SK-N-SH (cell line): ENCODE measurements around the gene KCNMB3. TPM values are rescaled to one million over a fixed set of nuclear protein-coding genes. Genes with fewer than 3 reads are reported as not detected.

ENCODE experiments used
- CTCF ChIA-PET: fragments of 300-600, 350-600 bp; formaldehyde crosslinking; extraction: SDS; loops from one replicate; lab custom pipeline; 2021; lab: Yijun Ruan, JAX
- POLR2A ChIA-PET: fragments of 350-600 bp; sonication (Branson Sonifier 250); formaldehyde crosslinking; extraction: SDS; loops from one replicate; lab custom pipeline; 2020; ENCODE audit warnings: antibody characterized with exemption, inconsistent platforms; lab: Yijun Ruan, JAX
- DNase-seq: peaks from one replicate; pipeline ENCODE4 v3.0.0; 2012
- H2AFZ ChIP-seq: fragments of 200-600 bp; sonication (generic); 2 replicates; pipeline ENCODE4 v1.8.1; 2016; ENCODE audit warnings: antibody characterized with exemption, mild to moderate bottlenecking, low read depth
- H3F3A ChIP-seq: fragments of 200-600 bp; sonication (generic); replicated peaks from 2 replicates; pipeline ENCODE3; 2016; ENCODE audit warnings: antibody characterized with exemption, mild to moderate bottlenecking; ENCODE audit not compliant: insufficient read depth
- H3K27ac ChIP-seq, 2 experiments: fragments of 200-500 bp in 1 of 2; fragments of 200-600 bp in 1 of 2; sonication (Bioruptor generic) in 1 of 2; sonication (generic), shearing (Covaris generic) in 1 of 2; 2 replicates each; pipeline versions ENCODE4 v1.5.1 to v1.6.1; 2014 to 2016; ENCODE audit warnings: low read depth in 2 of 2, inconsistent platforms in 1 of 2, low read length in 1 of 2, mild to moderate bottlenecking in 1 of 2, mixed read lengths in 1 of 2
- H3K27me3 ChIP-seq: fragments of 200-600 bp; sonication (generic), shearing (Covaris generic); 2 replicates; pipeline ENCODE4 v1.6.1; 2016; ENCODE audit warnings: mixed run types; ENCODE audit not compliant: insufficient read depth
- H3K36me3 ChIP-seq, 2 experiments: fragments of 200-500 bp in 1 of 2; fragments of 200-600 bp in 1 of 2; sonication (Bioruptor generic) in 1 of 2; sonication (generic) in 1 of 2; replicated peaks in 1 of 2; 2 replicates each; pipeline versions ENCODE3 to v1.5.1; 2014 to 2016; ENCODE audit warnings: low read length in 1 of 2, mild to moderate bottlenecking in 1 of 2; ENCODE audit not compliant: insufficient read depth in 2 of 2, control insufficient read depth in 1 of 2
- H3K4me1 ChIP-seq, 2 experiments: fragments of 200-500 bp in 1 of 2; fragments of 200-600 bp in 1 of 2; sonication (Bioruptor generic) in 1 of 2; sonication (generic), shearing (Covaris generic) in 1 of 2; 2 replicates each; pipeline versions ENCODE4 v1.5.1 to v1.6.1; 2014 to 2016; ENCODE audit warnings: low read depth in 1 of 2, low read length in 1 of 2, mixed run types in 1 of 2; ENCODE audit not compliant: insufficient read depth in 2 of 2, control insufficient read depth in 1 of 2
- H3K4me2 ChIP-seq: fragments of 200-600 bp; sonication (generic), shearing (Covaris generic); 2 replicates; pipeline ENCODE4 v1.6.1; 2017; ENCODE audit warnings: mixed run types
- H3K4me3 ChIP-seq, 2 experiments: fragments of 200-500 bp in 1 of 2; fragments of 200-600 bp in 1 of 2; sonication (Bioruptor generic) in 1 of 2; sonication (generic), shearing (Covaris generic) in 1 of 2; 2 replicates each; pipeline versions ENCODE4 v1.5.1 to v1.8.1; 2014 to 2016; ENCODE audit warnings: low read depth in 2 of 2, inconsistent platforms in 1 of 2, low read length in 1 of 2, mild to moderate bottlenecking in 1 of 2, mixed read lengths in 1 of 2, moderate library complexity in 1 of 2
- H3K79me2 ChIP-seq: fragments of 200-600 bp; sonication (generic); 2 replicates; pipeline ENCODE4 v1.8.1; 2017; ENCODE audit warnings: mild to moderate bottlenecking; ENCODE audit not compliant: insufficient read depth
- H3K9ac ChIP-seq: fragments of 200-600 bp; sonication (generic); 2 replicates; pipeline ENCODE4 v1.6.1; 2017; ENCODE audit warnings: mixed run types
- H3K9me2 ChIP-seq: fragments of 200-600 bp; sonication (generic); 2 replicates; pipeline ENCODE4 v1.6.1; 2017; ENCODE audit warnings: mixed run types
- H3K9me3 ChIP-seq: fragments of 200-600 bp; sonication (generic); 2 replicates; pipeline ENCODE4 v1.6.1; 2017; ENCODE audit warnings: mixed run types, mild to moderate bottlenecking, moderate library complexity
- H4K20me1 ChIP-seq: fragments of 200-600 bp; sonication (generic); 2 replicates; pipeline ENCODE4 v1.6.1; 2017; ENCODE audit warnings: mild to moderate bottlenecking, mixed run types; ENCODE audit not compliant: insufficient read depth
- EP300 ChIP-seq, 2 experiments: IDR thresholded peaks; 2 replicates each; pipeline versions ENCODE4 v1.4.0 to v1.6.1; 2012; ENCODE audit warnings: borderline replicate concordance in 1 of 2, low read depth in 1 of 2, low read length in 1 of 2
- MEF2A ChIP-seq: IDR thresholded peaks from 2 replicates; pipeline ENCODE4 v1.4.0; 2012; ENCODE audit warnings: low read depth, borderline replicate concordance
- POLR2AphosphoS5 ChIP-seq: IDR thresholded peaks from 2 replicates; pipeline ENCODE4 v1.6.1; 2012; ENCODE audit warnings: low read depth, low read length
- RFX5 ChIP-seq: IDR thresholded peaks from 2 replicates; pipeline ENCODE4 v1.6.1; 2012; ENCODE audit warnings: mild to moderate bottlenecking, improper control_type of control experiment, low read length
- RXRA ChIP-seq: IDR thresholded peaks from 2 replicates; pipeline ENCODE4 v1.4.0; 2012; ENCODE audit warnings: low read depth, mild to moderate bottlenecking, borderline replicate concordance
- SMC3 ChIP-seq: IDR thresholded peaks from 2 replicates; pipeline ENCODE4 v1.6.1; 2012; ENCODE audit warnings: low read depth, low read length, improper control_type of control experiment
- TCF12 ChIP-seq: IDR thresholded peaks from 2 replicates; pipeline ENCODE4 v1.4.0; 2012
- TEAD4 ChIP-seq: IDR thresholded peaks from 2 replicates; pipeline ENCODE4 v1.4.0; 2012; ENCODE audit warnings: mild to moderate bottlenecking, borderline replicate concordance; ENCODE audit not compliant: insufficient read depth
- YY1 ChIP-seq: IDR thresholded peaks from 2 replicates; pipeline ENCODE4 v1.4.0; 2012; ENCODE audit warnings: low read depth, mild to moderate bottlenecking
- WGBS: methylation state at CpG from one replicate; pipeline ENCODE4 v1.1.6; 2017; ENCODE audit warnings: low lambda C conversion rate; 5-methylcytosine and 5-hydroxymethylcytosine counted together
- polyA plus RNA-seq, 3 experiments: library from polyadenylated mRNA; depleted of rRNA; stranded (reverse); fragments of >200 nt; gene quantifications; 2 replicates each; pipeline ENCODE4 v1.2.3, GENCODE V29; 2012
- TF ChIP-seq, protein P1 (sequence below): IDR thresholded peaks from 2 replicates; pipeline ENCODE4 v1.6.1; 2012; ENCODE audit warnings: mild to moderate bottlenecking, low read depth, low read length, moderate library complexity
- TF ChIP-seq, protein P2 (sequence below): IDR thresholded peaks from 2 replicates; pipeline ENCODE4; 2012
- TF ChIP-seq, protein P3 (sequence below): fragments of 150-350 bp; IDR thresholded peaks from 2 replicates; pipeline ENCODE4 v1.6.1; 2016; ENCODE audit warnings: mild to moderate bottlenecking, low read depth, low read length
- TF ChIP-seq, protein P4 (sequence below): IDR thresholded peaks from 2 replicates; pipeline ENCODE4 v1.4.0; 2012; ENCODE audit warnings: low read depth

Gene KCNMB3
- polyA plus RNA-seq, 1 of the 3 experiments (the other 2 are of a cell fraction), result 1.1 TPM

DNA sequence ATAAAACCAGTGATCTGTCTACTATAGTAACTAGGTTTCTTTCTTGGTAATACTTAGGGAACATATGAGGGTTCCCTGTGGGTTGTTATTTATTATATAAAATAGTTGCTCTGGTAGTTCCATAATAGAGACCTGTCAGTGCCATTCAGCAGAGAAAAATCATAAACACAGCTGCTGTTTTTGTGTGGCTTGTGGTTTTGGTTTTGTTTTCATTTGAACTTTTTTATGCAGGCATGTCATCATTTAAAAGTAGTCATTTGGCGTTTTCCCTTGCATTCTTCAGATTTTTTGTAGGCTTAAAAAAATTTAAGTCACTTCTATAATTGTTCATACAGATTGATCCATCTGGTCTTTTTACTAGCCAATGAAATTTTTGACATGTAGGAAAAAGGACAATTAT is 54.8 kb downstream of the KCNMB3 start:
- POLR2A ChIA-PET, result no interaction called here
- TF ChIP-seq, protein P1, sequence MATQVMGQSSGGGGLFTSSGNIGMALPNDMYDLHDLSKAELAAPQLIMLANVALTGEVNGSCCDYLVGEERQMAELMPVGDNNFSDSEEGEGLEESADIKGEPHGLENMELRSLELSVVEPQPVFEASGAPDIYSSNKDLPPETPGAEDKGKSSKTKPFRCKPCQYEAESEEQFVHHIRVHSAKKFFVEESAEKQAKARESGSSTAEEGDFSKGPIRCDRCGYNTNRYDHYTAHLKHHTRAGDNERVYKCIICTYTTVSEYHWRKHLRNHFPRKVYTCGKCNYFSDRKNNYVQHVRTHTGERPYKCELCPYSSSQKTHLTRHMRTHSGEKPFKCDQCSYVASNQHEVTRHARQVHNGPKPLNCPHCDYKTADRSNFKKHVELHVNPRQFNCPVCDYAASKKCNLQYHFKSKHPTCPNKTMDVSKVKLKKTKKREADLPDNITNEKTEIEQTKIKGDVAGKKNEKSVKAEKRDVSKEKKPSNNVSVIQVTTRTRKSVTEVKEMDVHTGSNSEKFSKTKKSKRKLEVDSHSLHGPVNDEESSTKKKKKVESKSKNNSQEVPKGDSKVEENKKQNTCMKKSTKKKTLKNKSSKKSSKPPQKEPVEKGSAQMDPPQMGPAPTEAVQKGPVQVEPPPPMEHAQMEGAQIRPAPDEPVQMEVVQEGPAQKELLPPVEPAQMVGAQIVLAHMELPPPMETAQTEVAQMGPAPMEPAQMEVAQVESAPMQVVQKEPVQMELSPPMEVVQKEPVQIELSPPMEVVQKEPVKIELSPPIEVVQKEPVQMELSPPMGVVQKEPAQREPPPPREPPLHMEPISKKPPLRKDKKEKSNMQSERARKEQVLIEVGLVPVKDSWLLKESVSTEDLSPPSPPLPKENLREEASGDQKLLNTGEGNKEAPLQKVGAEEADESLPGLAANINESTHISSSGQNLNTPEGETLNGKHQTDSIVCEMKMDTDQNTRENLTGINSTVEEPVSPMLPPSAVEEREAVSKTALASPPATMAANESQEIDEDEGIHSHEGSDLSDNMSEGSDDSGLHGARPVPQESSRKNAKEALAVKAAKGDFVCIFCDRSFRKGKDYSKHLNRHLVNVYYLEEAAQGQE, result no peak
- TF ChIP-seq MEF2A (no peak), TCF12 (peak; percentile 83), POLR2AphosphoS5 (no peak)
- TF ChIP-seq, protein P2, sequence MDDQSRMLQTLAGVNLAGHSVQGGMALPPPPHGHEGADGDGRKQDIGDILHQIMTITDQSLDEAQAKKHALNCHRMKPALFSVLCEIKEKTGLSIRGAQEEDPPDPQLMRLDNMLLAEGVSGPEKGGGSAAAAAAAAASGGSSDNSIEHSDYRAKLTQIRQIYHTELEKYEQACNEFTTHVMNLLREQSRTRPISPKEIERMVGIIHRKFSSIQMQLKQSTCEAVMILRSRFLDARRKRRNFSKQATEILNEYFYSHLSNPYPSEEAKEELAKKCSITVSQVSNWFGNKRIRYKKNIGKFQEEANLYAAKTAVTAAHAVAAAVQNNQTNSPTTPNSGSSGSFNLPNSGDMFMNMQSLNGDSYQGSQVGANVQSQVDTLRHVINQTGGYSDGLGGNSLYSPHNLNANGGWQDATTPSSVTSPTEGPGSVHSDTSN, result peak; percentile 71
- TF ChIP-seq, protein P3, sequence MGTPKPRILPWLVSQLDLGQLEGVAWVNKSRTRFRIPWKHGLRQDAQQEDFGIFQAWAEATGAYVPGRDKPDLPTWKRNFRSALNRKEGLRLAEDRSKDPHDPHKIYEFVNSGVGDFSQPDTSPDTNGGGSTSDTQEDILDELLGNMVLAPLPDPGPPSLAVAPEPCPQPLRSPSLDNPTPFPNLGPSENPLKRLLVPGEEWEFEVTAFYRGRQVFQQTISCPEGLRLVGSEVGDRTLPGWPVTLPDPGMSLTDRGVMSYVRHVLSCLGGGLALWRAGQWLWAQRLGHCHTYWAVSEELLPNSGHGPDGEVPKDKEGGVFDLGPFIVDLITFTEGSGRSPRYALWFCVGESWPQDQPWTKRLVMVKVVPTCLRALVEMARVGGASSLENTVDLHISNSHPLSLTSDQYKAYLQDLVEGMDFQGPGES, result no peak
- TF ChIP-seq, protein P4, sequence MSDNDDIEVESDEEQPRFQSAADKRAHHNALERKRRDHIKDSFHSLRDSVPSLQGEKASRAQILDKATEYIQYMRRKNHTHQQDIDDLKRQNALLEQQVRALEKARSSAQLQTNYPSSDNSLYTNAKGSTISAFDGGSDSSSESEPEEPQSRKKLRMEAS, result no peak
- TF ChIP-seq, all 33 proteins: peak for 2
- Histone ChIP-seq H2AFZ (no peak overlapping the region), H3K4me1 (no peaks in the 10 kb centered on the region; a peak in 2 of 4 replicates), H3K9ac (no peak overlapping the region), H3K9me3 (no peaks in the 10 kb centered on the region), H3F3A (peaks cover 2% of the 10 kb centered on the region), H3K9me2 (no peaks in the 10 kb centered on the region), H3K27me3 (no peaks in the 10 kb centered on the region), H3K4me2 (0 out of 2 replicates have a peak overlapping the region, but pooled peaks have one; percentile 11), H3K36me3 (peaks cover 8 to 15% of the 10 kb centered on the region in 2 experiments), H3K27ac (peak overlapping the region in 1 of 2 experiments; percentile 28; a peak in 1 of 4 replicates), H3K4me3 (no peak overlapping the region), H4K20me1 (peaks cover 28% of the 10 kb centered on the region), H3K79me2 (peaks cover 52% of the 10 kb centered on the region)
- CTCF ChIA-PET, result interaction anchor here (1.1 kb wide), 1 partner anchor 120 kb away, joined by 3 read pairs; no protein-coding TSS in a partner anchor
- WGBS, result 9% methylated on average over 1 of the region's 1 CpG
- DNase-seq, result no peak

DNA sequence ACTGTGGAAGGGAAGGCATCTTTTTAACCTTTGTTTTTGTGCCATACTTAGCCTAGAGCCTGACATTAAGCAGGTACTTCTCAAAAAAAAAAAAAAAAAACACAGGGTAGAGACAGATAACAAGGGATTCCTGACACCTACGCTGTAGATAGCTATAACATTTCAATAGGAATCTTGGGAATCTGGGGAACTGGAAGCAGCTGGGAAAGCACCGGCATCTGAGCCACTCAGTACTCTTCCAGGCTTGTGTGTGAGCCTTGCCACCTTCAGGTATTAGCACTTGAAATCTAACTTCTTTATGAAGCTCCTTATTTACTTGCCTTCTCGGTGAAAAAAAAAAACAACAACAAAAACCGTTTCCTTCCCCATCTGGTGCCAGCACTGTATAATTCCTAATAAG is 56.0 kb downstream of the KCNMB3 start:
- Histone ChIP-seq H4K20me1 (peaks cover 28% of the 10 kb centered on the region), H3K79me2 (peaks cover 62% of the 10 kb centered on the region), H3K4me1 (no peaks in the 10 kb centered on the region; a peak in 2 of 4 replicates), H3K4me2 (no peak overlapping the region), H3K4me3 (no peak overlapping the region), H3K27me3 (no peaks in the 10 kb centered on the region), H3F3A (no peaks in the 10 kb centered on the region), H3K36me3 (peaks cover 8 to 9% of the 10 kb centered on the region in 2 experiments), H2AFZ (no peak overlapping the region), H3K9me3 (no peaks in the 10 kb centered on the region), H3K9ac (no peak overlapping the region), H3K9me2 (no peaks in the 10 kb centered on the region), H3K27ac (no peak overlapping the region)
- ChIA-PET POLR2A (no interaction called here), CTCF (no interaction called here)
- no peak for DNase-seq
- TF ChIP-seq, protein P1, result no peak
- TF ChIP-seq EP300 (IDR thresholded peaks at IDR 0.05; ENCODE audit: borderline replicate concordance in 1 of 2, low read depth in 1 of 2, low read length in 1 of 2) (no peak), RXRA (no peak), RFX5 (no peak), TEAD4 (no peak), YY1 (no peak), SMC3 (no peak)
- 91% methylated on average over 4 of the region's 4 CpGs for WGBS
